Measurements from ENCODE around the gene OR9Q1.

DNA sequence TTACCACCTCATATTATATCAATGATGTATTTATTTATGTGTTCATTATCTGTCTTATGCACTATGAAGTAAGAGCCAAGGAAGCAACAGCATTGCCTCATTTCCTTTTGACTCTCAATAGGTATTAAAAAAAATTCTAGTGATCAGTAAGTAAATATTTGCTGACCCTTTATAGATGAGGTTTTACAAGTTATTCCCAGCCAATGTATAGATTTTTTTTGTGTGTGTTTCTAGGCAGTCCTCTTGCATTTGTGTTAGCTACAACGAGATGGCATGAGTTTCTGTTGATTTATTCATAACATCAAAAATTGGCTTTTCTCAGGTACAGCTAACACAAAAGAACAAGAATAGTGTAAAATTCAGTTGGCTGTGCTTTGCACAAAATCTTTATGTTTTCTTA is 175.6 kb downstream of the OR9Q1 start:
- TF ChIP-seq, protein P1, sequence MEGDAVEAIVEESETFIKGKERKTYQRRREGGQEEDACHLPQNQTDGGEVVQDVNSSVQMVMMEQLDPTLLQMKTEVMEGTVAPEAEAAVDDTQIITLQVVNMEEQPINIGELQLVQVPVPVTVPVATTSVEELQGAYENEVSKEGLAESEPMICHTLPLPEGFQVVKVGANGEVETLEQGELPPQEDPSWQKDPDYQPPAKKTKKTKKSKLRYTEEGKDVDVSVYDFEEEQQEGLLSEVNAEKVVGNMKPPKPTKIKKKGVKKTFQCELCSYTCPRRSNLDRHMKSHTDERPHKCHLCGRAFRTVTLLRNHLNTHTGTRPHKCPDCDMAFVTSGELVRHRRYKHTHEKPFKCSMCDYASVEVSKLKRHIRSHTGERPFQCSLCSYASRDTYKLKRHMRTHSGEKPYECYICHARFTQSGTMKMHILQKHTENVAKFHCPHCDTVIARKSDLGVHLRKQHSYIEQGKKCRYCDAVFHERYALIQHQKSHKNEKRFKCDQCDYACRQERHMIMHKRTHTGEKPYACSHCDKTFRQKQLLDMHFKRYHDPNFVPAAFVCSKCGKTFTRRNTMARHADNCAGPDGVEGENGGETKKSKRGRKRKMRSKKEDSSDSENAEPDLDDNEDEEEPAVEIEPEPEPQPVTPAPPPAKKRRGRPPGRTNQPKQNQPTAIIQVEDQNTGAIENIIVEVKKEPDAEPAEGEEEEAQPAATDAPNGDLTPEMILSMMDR (IDR thresholded peaks at IDR 0.05) = no peak
- TF ChIP-seq RAD21 (conservative IDR thresholded peaks at IDR 0.05 in 1 of 2, IDR thresholded peaks at IDR 0.05 in 1 of 2) = no peak
- TF ChIP-seq CBX2 (IDR thresholded peaks at IDR 0.05; ENCODE audit: borderline replicate concordance, low read depth) = no peak
- no peak for TF ChIP-seq EP300 (IDR thresholded peaks at IDR 0.05)
- TF ChIP-seq, protein P2, sequence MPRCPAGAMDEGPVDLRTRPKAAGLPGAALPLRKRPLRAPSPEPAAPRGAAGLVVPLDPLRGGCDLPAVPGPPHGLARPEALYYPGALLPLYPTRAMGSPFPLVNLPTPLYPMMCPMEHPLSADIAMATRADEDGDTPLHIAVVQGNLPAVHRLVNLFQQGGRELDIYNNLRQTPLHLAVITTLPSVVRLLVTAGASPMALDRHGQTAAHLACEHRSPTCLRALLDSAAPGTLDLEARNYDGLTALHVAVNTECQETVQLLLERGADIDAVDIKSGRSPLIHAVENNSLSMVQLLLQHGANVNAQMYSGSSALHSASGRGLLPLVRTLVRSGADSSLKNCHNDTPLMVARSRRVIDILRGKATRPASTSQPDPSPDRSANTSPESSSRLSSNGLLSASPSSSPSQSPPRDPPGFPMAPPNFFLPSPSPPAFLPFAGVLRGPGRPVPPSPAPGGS (IDR thresholded peaks at IDR 0.05) = no peak
- no peak for TF ChIP-seq SMC3 (IDR thresholded peaks at IDR 0.05)
